ENCODE data around the gene RFX7.

- no peak for TF ChIP-seq CTCF (IDR thresholded peaks at IDR 0.05)
- TF ChIP-seq POLR2A (IDR thresholded peaks at IDR 0.05): no peak
Observed at GRCh38 chr15:56202701-56203100, 41.0 kb downstream of the RFX7 start.
